ENCODE measurements around the gene DENND6B. TPM values are rescaled to one million over a fixed set of nuclear protein-coding genes. Genes with fewer than 3 reads are reported as not detected.

DENND6B gene
- total RNA-seq, 2 experiments from 2014 or later = 4.2 to 4.7 TPM

DNA sequence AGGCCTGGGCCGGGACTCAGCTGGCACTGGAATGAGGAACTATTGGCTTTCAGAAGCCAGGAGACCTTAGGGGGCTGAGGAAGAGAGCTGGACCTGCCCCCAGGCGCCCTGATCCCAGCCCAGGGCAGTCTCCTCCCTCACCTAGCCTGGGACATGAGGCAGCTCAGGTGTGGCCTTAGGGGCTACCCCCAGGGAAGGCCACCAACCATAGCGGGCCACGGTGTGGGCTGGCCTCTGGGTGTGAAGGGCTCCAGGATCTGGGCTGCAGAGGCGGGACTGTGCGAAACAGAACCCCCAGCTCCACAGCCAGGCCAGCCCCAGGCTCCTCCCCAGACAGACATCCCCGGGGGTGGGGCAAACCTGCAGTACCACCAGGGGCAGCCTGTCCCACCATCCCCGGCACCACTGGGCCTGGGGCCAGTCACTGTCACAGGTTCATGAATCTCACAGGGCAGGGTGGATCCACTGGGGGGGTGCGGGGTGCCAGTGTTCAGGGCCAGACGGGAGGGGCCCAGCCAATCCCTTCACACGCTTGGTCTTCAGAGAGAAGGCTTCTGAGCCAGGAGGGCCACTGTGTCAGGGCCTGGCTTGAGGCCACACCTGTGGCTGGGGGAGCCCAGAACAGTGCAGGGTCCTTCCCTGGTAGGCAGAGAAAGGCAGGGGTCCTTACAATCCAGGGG lies 22.8 kb downstream of the DENND6B start:
- Mint-ChIP-seq H3K36me3 (no peaks in the 10 kb centered on the region), H3K27ac (no peak overlapping the region), H3K4me3 (no peak overlapping the region)

DNA sequence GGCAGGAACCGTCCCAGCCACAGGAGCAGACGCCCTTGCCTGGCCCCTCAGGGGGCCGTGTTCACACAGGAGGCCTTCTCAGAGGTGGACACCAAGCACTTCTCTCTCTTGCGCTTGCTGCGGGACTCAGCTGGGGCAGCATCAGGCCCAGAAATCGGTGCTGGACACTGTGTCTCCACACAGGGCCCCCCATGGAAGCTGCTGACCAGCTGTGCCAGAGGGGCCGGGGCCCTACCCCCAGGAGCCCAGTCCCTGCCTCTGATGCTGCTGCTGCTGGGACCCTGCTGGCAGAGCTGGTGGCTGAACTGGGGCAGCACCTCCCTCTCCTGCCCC lies 23.3 kb downstream of the DENND6B start:
- H3K36me3 Mint-ChIP-seq = no peaks in the 10 kb centered on the region
- no peak for DNase-seq
- H3K27ac Mint-ChIP-seq = no peak overlapping the region
- H3K4me3 Mint-ChIP-seq = no peak overlapping the region
- H3K27me3 Mint-ChIP-seq = peaks cover 21% of the 10 kb centered on the region
- H3K4me1 Mint-ChIP-seq = peaks cover 9% of the 10 kb centered on the region
- no peaks in the 10 kb centered on the region for H3K9me3 Mint-ChIP-seq

More for the DNA sequence above, 22.8 kb downstream of the DENND6B start:
- DNase-seq = no peak
- Mint-ChIP-seq H3K4me1 (peaks cover 11% of the 10 kb centered on the region), H3K9me3 (no peaks in the 10 kb centered on the region), H3K27me3 (peaks cover 19% of the 10 kb centered on the region)

DNA sequence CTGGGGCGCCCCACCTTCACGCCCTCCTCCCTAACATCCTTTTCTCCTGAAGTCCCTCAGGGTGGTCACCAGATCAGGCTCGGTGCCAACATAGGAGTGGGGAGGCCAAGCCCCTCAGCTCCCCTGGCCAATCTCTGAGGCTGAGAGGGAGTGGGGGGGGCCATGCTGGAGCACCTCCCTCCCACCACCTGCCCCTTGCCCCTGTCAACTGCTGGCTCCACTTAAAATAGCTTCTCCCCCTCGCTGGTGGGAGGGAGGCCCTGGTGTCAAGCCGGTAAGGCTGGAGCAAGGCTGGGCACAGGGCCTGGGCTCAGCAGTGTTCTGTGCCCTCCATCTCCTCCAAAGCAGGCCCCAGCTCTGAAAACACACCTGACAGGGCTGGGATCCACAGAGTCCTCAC lies 24.2 kb downstream of the DENND6B start:
- Mint-ChIP-seq H3K9me3 (no peaks in the 10 kb centered on the region), H3K4me1 (peaks cover 9% of the 10 kb centered on the region), H3K27ac (no peak overlapping the region), H3K4me3 (no peak overlapping the region), H3K27me3 (peaks cover 22% of the 10 kb centered on the region), H3K36me3 (no peaks in the 10 kb centered on the region)
- DNase-seq = no peak

DNA sequence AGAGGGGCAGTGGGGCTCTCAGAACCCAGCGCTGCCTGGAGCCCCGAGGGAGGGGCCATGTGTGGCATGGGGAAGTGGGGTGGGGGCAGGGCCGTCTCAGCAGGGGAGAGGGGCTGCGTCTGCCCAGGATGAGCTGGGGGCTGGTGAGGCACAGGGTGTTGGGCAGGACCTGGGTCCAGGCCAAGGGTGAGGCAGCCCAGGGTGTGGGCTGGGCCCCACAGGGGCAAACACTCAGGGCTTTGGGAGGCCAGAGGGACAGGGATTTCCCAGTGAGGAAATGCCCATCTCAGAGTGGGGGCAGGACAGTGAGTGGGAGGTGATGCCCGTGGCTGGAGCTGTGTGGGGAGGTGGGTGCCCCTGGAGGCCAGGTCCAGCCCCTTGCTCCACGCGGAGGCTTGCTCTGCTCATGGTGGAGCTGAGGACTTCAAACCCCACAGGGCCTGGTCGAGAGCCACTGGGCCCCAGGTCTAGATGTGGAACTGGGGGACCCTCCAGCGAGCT lies 24.7 kb downstream of the DENND6B start:
- Mint-ChIP-seq H3K4me1 (peaks cover 9% of the 10 kb centered on the region), H3K36me3 (no peaks in the 10 kb centered on the region), H3K27ac (no peak overlapping the region), H3K27me3 (peaks cover 22% of the 10 kb centered on the region), H3K9me3 (no peaks in the 10 kb centered on the region), H3K4me3 (no peak overlapping the region)
- DNase-seq = no peak

DNA sequence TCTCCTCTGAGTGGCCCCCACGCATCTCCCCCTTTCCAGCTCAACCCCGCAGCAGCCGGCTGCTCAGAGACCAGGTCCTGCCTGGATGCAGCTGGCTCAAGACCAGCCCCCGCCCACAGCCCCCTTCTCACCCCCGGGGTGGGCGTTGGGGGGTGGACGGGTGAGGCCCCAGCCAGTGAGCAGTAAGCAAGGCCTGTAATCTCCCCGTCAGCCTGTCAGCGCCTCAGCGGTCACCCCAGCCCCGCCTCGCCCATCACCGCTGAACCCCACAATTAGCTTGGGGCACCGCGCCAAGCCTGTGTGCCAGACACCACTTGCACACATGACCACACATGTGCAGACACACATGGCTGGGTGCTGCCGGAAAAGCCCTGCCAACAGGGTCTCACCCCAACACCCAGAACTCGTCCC lies 25.2 kb downstream of the DENND6B start:
- DNase-seq = no peak
- no peak overlapping the region for H3K4me3 Mint-ChIP-seq
- no peaks in the 10 kb centered on the region for H3K36me3 Mint-ChIP-seq
- H3K4me1 Mint-ChIP-seq = peaks cover 9% of the 10 kb centered on the region
- no peaks in the 10 kb centered on the region for H3K9me3 Mint-ChIP-seq
- H3K27ac Mint-ChIP-seq = no peak overlapping the region
- peaks cover 22% of the 10 kb centered on the region for H3K27me3 Mint-ChIP-seq

DNA sequence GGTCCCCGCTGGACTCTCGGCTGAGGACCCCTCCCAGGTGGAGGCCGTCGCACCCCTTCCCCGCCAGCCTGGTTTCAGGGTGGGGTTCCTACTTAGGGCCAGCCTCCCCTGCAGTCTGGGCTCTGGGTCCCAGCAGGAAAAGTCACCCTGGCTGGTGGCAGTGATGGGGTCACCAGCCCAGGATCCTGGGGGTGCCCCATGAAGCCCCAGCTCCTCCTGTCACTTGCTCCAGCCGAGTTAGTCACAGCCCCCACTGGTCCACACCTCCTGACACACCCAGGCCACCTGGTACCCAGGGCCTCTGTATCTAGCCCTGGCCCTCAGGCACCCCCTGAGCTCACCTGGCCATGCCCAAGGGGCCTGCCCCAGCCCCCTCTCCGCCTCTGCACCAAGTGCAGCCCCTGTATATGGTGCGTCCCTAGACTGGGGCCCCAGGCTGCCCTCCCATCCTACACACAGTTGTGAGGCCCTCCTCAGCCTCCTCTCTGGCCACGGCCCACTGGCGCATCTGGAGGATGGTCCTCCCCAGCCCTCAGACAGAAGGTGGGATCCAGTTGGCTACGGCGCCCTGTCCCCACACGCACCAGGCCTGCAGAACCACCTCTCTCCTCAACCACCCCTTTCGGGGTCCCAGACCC lies 26.1 kb downstream of the DENND6B start:
- Mint-ChIP-seq H3K9me3 (no peaks in the 10 kb centered on the region), H3K36me3 (no peaks in the 10 kb centered on the region)

DNA sequence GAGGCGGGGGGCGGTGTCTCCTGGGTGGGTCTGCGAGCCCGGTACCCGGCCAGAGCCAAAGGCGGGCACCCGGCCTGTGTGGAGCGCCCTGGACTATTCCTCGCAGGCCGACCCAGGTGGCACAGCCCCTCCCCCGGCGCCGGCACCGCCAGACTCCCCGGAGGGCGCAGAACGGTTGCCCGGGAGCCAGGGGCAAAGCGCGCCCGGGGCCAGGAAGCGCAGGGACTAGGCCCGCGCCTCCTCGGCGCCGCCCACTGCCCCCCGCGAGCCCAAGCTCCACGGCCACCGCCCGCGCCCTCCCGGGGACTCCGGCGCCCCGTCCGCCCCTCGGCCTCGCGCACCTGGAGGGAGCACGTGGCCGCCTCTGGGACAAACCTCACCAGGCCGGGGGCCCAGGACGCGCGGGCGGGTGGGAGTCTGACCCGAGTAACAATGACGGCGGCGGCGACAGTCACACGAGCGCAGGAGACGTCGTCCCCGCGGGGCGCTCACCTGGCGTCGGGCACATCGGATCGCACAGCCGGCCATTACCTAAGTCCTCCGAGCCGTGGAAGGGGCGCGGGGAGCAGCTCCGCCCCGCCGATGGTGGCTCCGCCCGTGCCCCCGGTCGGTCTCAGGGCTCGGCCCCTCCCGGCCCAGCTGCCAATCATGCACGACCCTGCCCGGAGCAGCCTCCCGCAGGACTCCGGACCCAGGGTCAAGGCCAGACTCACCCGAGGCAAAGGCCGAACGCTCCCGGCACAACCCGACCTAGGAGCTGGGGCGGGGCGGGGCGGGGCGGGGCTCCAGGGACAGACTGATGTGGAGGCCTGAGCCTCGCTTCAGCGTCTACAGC lies 26.8 kb downstream of the DENND6B start:
- DNase-seq = no peak
- no peak overlapping the region for H3K27ac Mint-ChIP-seq
- peaks cover 2% of the 10 kb centered on the region for H3K4me1 Mint-ChIP-seq
- H3K27me3 Mint-ChIP-seq = peaks cover 14% of the 10 kb centered on the region
- H3K36me3 Mint-ChIP-seq = no peaks in the 10 kb centered on the region
- H3K9me3 Mint-ChIP-seq = no peaks in the 10 kb centered on the region
- no peak overlapping the region for H3K4me3 Mint-ChIP-seq

More for the DNA sequence above, 26.1 kb downstream of the DENND6B start:
- peaks cover 2% of the 10 kb centered on the region for H3K4me1 Mint-ChIP-seq
- H3K27me3 Mint-ChIP-seq = peaks cover 15% of the 10 kb centered on the region
- no peak overlapping the region for H3K27ac Mint-ChIP-seq
- no peak overlapping the region for H3K4me3 Mint-ChIP-seq
- no peak for DNase-seq

DNA sequence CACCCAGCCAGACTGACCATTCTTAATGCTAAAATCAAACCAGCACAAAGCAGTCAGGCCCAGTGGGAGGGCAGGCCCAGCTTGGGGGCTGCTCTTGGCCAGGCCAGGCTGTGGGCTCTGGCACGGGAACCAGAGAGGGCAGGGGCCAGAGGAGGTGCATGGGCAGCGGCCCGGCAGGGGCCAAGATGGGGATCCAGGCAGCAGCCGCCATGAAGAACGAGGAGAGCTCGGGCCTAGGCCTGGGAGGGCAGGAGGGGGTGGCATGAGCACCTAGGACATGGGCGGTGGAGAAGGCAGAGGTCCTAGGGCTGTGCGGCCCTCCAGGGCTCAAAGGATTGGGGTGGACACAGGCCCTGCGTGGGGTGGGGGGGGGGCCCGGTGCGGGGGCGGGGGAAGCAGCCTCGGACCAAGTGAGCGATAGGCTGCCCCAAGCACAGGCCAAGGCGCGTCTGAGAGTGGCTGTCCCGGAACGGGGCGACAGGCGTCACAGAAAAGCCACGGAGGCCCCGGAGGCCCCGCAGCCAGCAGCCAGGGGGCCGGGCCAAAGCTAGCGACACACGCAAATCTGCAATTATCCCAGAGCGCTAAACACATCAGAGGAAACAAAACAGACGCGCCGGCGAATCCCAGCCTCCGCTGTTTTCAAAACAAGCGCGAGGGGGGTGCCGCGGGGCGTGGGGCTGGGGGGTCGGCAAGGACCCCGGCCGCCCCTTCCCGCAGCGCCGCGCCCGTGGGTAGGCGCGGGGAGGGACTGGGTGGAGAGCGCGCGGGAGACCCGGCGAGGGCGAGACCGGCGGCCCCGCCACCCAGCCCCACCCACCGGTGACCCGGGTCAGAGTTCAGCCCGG lies 27.7 kb downstream of the DENND6B start:
- Mint-ChIP-seq H3K36me3 (no peaks in the 10 kb centered on the region), H3K9me3 (no peaks in the 10 kb centered on the region), H3K27me3 (peaks cover 12% of the 10 kb centered on the region), H3K4me1 (peaks cover 2% of the 10 kb centered on the region), H3K4me3 (no peak overlapping the region), H3K27ac (no peak overlapping the region)
- DNase-seq = no peak

DNA sequence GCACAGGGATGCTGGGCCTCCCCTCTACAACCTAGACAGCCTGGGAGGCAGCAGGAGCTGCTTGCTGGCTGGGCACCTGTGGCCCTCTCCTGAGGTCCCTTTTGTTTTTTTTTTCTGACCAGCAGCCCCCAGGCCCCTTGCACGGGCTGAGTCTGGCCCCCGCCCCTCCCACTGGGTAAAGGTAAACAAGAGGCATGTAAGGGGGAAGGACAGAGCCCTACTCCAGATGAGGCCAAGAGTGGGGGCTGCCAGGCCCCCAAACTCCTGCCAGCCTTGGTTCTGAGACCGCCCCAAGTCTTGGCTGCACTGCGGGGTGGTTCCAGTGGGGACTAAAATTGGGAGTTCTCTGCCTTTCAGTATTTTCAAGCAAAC lies 28.6 kb downstream of the DENND6B start:
- DNase-seq = no peak
- H3K27ac Mint-ChIP-seq = no peak overlapping the region
- no peaks in the 10 kb centered on the region for H3K36me3 Mint-ChIP-seq
- H3K4me1 Mint-ChIP-seq = peaks cover 3% of the 10 kb centered on the region
- H3K27me3 Mint-ChIP-seq = peaks cover 10% of the 10 kb centered on the region
- H3K9me3 Mint-ChIP-seq = no peaks in the 10 kb centered on the region
- no peak overlapping the region for H3K4me3 Mint-ChIP-seq

DNA sequence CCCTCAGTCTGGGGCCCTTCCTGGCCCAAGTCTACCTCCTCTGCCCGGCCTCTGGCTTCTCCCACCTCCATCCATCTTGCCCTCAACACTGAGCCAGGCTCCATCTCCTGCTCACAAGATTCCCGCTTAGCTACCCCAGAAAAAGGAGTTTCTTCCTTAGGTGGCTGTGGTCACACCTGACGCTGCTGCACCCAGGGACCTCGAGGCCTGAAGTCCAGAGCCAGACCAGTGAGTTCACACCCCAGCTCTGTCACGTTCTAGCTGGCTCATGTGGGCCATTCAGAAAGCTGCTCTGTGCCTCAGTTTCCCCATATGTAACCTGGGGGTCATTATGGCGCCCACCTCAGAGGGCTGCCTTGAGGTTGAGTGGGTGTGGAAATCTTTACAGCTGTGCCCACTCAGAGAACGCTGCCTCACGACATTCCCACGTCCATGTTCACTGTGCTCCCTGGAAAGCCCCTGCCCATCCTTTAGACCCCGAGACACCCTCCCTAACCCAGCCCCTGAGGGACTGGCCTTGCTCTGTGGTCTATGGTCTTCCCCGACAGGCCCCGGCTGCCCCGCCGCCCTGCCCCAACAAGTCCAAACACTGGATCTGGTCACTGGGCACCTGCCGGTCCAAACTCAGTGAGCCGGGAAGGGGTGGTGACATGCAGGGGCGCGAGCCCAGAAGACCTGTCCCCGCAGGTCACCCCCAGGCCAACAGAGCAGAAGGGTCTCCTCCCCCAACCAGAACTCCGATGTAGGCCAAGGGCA lies 29.1 kb downstream of the DENND6B start:
- Mint-ChIP-seq H3K4me3 (no peak overlapping the region), H3K4me1 (peaks cover 7% of the 10 kb centered on the region), H3K9me3 (no peaks in the 10 kb centered on the region), H3K27me3 (peaks cover 10% of the 10 kb centered on the region), H3K27ac (no peak overlapping the region), H3K36me3 (no peaks in the 10 kb centered on the region)
- no peak for DNase-seq

DNA sequence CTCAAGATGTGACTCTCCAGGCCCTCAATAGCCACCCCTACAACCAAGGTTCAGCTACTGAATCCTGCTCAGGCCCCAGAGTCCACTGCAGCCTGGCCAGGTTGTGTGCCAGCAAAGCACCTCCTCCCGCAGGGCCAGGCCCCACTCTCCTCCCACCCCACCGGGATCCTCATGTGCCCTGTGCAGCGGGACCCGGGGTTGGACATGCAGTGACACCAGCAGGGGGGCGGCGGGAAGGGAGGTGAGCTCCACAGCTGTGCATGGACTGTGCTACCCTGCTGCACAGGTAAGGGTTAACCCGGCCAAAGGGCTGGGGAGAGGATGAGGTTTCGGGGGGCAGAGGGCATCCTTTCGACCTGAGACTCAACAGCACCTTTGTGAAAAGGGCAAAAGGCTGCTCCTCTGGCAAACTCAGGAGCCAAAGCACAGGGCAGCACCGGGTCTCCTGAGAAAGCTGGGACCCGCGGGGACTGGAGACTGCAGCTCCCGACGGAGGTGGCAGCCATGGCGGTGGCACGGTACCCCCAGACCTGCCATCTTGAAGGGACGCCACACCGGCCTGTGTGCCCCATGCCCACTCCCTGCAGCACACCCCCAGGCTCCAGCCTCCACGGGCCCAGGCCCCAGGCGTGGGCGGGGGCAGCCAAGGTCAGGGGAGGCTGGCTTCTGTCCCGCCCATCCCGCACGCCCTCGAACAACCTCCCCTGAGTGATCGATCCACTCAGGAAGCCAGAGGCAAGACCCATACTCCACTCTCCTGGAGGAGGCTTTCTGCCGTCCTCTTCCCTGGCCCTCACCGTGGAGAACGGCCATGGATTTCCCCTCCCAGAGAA lies 29.9 kb downstream of the DENND6B start:
- Mint-ChIP-seq H3K27ac (no peak overlapping the region), H3K4me1 (peaks cover 14% of the 10 kb centered on the region), H3K4me3 (no peak overlapping the region), H3K36me3 (no peaks in the 10 kb centered on the region), H3K9me3 (no peaks in the 10 kb centered on the region), H3K27me3 (peaks cover 12% of the 10 kb centered on the region)
- no peak for DNase-seq

DNA sequence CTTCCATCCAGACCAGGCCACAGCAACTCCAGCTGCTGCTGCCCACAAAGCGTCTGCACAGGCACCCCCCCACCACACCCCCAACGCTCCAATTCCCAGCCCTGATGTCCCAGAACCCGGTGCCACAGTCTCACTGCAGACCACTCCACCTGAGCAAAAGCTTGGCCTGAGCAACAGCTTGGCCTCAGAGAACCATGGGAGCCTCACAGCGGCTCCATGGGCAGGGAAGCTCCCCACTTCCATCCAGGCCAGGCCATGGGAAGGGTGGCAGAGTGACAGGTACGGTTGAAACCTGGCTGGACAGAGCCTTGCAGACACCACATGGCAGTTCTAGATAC lies 32.5 kb downstream of the DENND6B start:
- H3K27me3 Mint-ChIP-seq = peaks cover 12% of the 10 kb centered on the region
- peak overlapping the region; percentile 64 for H3K4me3 Mint-ChIP-seq
- peaks cover 15% of the 10 kb centered on the region for H3K4me1 Mint-ChIP-seq
- H3K9me3 Mint-ChIP-seq = no peaks in the 10 kb centered on the region
- no peak for DNase-seq
- peak overlapping the region; percentile 58 for H3K27ac Mint-ChIP-seq
- H3K36me3 Mint-ChIP-seq = no peaks in the 10 kb centered on the region

DNA sequence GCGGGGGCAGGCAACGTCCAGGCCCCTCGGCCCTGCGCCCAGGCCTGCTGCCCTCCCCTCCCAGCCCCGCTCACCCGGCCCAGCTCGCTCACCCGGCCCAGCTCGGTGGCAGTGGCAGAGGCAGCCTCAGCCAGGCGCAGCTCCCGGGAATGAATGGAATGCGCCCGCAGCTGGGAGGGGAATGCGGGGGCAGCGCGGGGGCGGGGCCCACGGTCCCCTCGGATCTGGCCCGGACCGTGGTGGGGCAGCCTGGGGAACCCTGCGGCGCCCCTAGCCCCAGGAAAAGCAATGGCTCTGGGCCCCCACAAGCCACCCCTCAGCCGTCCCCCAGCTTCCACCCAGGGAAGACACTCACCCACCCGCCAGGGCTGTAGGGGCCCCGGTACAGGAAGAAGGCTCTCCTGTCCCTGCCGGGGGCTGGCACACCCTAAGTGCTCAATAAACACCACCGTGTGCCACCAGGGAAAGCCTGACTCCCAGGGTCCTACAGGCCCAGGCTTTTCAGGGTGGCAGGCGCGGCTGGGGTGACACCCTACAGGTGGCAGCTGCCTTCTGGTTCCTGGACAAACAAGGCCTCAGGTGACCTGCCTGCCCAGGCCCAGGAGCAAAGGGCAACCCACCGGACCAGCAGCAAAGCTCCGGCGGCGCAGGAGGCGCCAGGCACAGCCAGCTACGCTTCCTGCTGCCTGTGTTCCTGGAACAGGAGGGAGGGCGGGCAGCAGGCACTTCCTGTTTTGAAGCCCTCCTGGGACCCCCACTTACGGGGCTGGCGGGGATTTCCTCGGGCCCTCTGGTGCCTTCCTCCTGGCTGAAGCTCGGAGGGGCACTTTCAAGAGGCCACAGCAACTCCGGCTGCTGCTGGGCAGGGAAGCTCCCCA lies 33.1 kb downstream of the DENND6B start:
- Mint-ChIP-seq H3K36me3 (no peaks in the 10 kb centered on the region), H3K27ac (peak overlapping the region; percentile 58), H3K4me1 (peaks cover 15% of the 10 kb centered on the region), H3K9me3 (no peaks in the 10 kb centered on the region), H3K27me3 (peaks cover 9% of the 10 kb centered on the region), H3K4me3 (peak overlapping the region; percentile 64)
- peak; percentile 41 for DNase-seq
